Activated naive CD4-positive, alpha-beta T cell (primary cell): ENCODE results near the gene SLC2A3.
A peak's percentile ranks its signal among the peaks of the same experiment; 100 is the strongest.
"Not testable (repeated sequence)": the region's sequence is repeated elsewhere in the genome, so short reads cannot be mapped to it uniquely, and the experiment has no call there.

Experiments used
- DNase-seq, 4 experiments: peaks; one replicate each; lab custom pipeline; 2025; lab: John Stamatoyannopoulos, UW

The SLC2A3 gene

DNA sequence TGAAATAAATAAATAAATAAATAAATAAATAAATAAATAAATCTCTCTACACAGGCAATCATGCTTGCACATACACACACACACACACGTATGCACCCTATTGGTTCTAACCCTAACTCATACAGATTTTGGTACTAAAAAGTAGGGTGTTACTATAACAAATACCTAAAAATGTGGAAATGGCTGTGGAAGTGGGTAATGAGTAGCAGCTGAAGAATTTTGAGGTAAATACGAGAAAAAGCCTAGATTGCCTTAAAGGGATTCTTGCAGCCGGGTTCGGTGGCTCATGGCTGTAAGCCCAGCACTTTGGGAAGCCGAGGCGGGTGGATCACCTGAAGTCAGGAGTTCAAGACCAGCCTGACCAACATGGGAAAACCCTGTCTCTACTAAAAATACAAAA, 15.7 kb upstream of the SLC2A3 start:
- DNase-seq: no peak

DNA sequence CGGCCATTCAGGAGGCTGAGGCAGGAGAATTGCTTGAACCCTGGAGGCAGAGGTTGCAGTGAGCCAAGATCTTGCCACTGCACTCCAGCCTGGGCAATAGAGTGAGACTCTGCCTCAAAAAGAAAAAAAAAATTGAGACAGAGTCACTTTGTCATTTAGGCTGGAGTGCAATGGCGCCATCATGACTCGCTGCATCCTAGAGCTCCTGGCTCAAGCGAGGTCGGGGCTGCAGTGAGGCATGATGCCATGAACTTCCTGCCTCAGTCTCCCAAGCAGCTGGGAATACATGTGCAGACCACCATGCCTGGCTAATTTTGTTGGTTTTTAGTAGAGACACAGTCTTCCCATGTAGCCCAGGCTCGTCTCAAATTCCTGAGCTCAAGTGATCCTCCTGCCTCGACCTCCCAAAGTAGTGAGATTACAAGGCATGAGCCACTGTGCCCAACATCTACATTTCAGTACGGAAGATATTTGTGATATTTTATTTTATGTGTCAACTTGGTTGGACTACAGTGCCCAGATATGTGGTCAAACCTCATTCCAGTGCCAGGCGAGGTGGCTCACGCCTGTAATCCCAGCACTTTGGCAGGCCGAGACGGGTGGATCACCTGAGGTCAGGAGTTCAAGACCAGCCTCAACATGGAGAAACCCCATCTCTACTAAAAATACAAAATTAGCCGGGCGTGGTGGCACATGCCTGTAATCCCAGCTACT, 14.4 kb upstream of the SLC2A3 start:
- not testable (repeated sequence) for DNase-seq

DNA sequence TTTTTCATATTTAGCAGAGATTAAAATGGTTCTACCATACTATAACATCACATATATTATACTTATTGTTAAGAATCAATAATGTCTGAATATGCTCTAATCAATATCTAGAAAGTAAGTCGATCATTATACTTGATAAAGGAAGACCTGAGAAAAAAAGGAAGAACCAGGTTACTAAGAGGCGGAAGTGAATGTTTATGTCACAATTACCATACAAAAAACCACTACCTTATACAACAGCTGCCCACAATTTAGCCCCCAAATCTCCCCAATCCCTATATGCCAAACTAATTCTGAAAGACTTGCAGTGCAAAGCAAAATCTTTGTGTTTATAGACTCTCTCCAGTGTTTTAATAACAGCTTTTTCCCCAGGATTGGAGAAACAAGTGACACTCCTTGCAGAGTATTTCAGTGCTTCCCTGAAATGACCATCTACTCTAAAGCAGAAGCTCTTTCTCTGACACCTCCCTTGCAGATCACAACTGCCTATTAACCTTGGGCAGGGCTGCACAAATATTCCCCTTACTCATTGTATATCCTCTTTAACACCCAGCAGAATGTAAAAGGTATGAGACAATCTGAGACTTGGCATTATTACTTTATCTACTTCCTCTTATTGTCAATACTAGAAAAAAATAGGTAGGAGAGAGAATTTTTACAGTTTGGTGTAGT, 12.7 kb upstream of the SLC2A3 start:
- DNase-seq: no peak

DNA sequence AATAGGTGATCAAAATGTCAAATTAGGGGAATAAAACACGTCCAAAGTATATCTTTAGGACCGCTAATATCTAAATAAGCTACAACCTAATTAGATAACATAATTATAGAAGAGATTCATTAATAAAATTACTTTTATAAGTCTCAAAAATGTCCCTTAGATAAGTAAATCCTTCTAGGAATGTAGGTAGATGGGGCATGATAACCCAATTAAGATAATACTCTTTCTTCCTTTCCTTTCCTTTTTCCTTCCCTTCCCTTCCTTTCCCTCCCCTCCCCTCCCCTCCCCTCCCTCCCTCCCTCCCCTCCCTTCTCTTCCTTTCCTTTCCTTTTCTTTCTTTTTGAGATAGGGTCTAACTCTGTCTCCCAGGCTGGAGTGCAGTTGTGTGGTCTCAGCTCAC, 11.0 kb upstream of the SLC2A3 start:
- no peak for DNase-seq

DNA sequence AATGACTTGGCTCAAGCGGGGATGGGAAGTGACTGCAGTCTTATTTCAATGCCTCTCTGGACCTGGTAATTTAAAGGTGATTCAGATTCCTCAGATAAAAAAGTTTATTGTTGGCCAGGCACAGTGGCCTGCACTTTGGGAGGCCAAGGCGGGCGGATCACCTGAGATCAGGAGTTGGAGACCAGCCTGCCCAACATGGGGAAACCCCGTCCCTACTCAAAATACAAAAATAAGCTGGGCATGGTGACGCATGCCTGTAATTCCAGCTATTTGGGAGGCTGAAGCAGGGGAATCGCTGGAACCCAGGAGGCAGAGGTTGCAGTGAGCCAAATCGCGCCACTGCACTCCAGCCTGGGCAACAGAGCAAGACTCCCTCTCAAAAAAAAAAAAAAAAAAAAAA, 8.8 kb upstream of the SLC2A3 start:
- DNase-seq: not testable (repeated sequence)

DNA sequence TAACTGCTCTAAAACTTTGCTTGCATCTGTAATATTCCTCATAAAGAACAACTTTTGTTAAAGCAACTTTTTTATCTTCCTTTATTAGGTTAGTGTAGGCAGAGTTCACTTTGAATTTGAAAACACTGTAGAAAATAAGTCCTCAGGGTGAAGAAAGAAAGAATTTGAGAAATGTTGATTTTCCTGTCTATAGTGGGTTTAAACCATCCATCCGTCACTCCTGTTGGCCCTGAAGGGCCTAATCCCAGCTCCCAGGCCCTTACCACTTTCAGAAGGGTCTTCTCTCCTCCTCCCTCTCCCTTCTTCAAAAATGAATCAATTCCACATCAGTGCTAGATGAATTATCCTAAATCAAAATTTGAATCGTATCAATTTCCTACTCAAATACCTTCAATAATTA, 4.9 kb upstream of the SLC2A3 start:
- DNase-seq: no peak

DNA sequence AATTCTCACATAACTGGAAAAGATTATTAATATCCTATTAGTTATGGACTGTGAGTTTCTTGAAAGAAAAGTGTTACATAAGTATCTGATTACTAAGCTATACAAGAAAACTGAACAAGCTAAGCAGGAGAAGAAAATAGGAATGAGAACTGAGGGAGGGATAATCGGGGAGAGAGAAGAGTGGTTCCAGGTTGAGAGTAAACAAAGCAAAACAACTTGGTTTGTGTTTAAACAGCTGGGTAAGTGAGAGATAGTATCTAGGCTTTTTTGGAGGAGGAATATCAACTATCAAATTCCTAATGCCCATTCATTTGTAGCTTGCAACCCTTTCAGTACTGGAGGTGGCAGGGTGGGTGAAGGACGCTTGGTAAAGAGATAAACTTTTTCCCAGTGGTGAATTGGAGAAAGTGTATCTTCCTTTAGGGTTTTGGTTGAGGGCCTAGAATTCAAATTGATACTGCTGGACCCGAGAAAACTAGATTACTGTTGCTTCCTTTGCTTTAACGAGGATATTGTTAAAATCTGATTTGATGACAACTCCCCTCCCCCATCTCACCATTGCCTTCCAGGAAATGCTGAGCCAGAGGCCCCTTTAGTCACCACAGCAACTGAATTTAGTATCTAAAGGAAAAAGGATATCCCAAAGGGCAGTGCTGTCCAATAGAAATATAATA, 2.0 kb upstream of the SLC2A3 start:
- DNase-seq: no peak

DNA sequence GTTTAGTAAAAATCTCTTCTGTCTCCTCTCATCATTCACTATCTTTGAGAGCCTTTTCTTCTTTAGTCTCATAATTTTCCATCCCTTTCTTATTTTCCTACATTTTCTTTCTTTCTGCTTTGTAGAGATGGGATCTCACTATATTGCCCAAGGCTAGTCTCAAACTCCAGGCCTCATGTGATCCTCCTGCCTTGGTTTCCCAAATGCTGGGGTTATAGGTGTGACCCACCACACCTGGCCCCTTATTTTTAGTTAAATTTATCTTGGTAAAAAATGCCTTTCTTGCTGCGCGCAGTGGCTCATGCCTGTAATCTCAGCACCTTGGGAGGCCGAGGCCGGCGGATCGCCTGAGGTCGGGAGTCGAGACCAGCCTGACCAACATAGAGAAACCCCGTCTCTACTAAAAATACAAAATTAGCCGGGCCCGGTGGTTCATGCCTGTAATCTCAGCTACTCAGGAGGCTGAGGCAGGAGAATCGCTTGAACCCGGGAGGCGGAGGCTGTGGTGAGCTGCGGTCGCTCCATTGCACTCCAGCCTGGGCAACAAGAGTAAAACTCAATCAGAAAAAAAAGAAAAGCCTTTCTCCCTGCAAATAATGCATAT, 996 bp downstream of the SLC2A3 start:
- DNase-seq: no peak

DNA sequence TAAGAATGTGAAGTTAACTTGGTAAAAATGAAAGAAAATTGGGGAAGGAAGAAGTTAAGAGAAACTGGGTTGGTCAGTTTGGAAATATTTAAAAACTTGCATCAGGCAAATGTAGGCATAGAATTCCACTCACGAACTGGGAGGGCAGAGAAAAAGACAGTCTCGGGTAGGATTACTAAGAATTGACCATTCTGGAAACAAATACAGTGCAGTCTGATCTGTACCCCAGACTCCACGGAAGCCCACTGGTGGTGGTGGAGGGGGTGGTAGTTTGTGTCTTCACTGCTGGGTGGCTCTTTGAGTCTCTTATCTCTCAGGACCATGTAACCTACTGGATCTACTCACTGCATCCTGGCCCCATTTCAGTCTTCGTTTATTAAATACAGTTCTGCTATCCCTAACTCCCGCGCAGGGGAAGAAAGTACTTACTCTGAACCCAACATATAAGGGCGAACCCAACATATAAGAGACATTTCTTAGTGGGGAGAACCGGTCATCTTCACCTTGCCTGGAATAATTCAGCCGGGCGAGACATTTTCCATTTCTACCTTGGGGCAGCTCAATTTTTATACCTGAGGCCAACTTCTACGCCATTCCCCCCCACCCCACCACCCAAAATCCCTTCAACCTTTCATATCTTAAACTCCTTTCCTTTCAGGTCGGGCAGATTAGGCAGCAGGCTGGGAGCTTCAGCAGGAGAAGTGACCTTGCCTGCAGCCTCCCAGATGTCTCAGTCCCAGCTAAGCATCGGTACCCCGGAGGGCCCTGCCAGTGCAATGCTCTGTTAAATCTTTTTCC, 1.7 kb downstream of the SLC2A3 start:
- no peak for DNase-seq

DNA sequence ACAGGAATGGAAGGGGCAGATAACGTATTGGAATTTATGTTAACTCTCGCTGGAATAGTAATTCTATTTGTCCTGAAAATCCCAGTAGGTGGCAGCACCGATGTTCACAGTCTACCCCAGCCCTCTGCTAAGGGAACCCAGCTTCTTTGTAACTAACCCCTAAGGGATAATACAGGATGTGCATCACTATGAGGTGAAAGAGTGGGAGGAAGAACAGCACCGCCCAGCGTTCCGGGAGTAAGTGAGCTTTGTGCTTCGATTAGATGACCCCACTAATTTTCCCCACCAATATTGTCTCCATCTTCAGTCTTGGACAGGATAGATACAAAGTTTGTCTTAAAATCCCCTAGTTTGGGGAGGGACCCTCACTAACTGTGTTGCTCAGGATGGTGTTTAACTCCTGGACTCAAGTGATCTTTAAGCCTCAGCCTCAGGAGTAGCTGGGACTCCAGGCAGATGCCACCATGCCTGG, 2.7 kb downstream of the SLC2A3 start:
- peak in 3 of 4 experiments; percentile 21 to 45 (median 32) for DNase-seq

DNA sequence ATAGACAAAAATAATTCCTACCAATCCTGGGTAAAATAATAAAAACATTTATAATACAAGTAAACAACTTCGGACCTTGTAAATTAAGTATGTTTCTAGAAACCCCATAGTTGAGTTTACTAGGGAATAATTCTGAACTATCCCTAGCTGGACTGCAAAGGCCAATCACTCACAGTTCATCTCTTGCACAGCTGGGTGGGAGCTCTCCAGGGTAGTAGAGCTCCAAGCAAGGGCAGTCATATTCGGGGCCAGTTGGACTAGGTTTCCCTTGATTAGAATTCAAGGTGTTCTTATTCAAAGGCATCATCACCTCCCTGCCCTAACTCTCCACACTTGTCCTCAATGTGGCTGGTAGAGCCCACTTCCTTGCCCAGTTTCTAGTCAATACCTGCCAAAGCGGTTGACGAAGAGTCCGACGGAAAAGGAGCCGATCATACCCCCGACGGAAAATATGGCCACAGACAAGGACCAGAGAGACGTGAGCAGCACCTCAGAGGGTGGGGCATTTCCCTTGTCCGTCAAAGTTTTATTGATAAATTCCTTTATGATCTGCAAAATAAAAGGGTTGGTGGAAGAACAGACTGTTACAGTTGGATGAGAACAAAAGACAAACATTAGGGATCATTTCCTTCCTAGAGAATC, 3.3 kb downstream of the SLC2A3 start:
- DNase-seq: not testable (repeated sequence)

DNA sequence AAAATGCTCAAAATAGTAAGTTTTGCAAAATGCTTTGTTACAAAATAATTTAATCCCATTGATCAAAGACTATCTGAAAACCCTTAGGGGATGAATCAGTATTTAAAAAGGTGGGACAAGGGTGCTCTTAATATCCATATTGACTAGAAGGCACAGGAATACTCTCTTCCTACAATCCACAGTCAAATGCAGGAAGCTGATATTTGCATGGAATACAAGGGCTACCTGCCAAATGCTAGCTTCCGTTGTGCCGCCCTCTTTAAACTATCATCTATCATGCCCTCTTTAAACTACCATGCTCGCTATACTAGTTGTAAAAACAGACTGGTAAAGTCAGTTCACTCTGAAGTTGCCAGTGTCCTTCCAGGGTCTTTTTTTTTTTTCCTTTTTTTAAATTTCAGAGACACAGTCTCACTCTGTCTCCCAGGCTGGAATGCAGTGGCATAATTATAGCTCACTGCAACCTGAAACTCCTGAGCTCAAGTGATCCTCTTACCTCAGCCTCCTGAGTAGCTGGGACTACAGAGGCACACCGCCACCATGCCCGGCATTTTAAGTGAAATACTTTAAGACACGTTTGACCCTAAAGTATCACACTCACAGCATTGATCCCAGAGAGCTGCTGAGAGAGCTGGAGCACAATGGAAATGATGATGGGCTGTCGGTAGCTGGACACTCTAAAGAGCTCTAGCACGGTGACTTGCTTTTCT, 6.7 kb downstream of the SLC2A3 start:
- no peak for DNase-seq

DNA sequence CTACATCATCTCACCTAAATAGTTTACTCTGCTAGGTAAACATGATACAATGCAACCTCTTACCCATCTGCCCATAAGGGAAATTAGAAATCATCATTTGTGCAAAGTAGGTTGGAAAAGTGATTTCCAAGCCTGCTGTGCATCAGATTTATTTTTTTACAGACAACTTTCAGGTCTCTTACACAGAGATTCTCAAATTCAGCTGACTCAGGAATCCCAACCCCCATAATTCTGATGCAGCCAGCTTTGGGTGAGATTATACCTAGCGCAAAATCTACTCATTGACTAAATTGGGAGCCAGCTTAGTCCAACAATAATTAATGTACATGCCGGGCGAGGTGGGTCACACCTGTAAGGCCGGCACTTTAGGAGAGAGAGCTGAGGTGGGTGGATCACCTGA, 8.5 kb downstream of the SLC2A3 start:
- DNase-seq: no peak

DNA sequence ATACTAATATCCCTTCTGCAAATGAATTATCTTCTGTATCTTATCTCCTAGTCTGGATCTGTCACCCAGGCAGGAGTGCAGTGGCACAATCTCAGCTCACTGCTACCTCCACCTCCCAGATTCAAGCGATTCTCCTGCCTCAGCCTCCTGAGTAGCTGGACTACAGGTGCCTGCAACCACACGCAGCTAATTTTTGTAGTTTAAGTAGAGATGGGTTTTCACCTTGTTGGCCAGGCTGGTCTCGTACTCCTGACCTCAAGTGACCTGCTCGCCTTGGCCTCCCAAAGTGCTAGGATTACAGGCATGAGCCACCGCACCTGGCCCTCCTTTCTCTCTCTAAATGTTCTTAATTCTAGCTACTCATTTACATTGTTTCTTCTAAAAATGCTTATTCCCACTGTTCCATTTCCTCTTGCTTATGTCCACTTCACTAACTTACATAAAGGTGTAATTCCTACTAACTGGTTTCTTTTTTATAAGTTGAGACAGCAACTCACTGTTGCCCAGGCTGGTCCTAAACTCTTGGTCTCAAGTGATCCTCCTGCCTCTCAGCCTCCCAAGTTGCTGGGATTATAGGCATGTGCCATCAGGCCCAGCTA, 9.8 kb downstream of the SLC2A3 start:
- DNase-seq: not testable (repeated sequence)

DNA sequence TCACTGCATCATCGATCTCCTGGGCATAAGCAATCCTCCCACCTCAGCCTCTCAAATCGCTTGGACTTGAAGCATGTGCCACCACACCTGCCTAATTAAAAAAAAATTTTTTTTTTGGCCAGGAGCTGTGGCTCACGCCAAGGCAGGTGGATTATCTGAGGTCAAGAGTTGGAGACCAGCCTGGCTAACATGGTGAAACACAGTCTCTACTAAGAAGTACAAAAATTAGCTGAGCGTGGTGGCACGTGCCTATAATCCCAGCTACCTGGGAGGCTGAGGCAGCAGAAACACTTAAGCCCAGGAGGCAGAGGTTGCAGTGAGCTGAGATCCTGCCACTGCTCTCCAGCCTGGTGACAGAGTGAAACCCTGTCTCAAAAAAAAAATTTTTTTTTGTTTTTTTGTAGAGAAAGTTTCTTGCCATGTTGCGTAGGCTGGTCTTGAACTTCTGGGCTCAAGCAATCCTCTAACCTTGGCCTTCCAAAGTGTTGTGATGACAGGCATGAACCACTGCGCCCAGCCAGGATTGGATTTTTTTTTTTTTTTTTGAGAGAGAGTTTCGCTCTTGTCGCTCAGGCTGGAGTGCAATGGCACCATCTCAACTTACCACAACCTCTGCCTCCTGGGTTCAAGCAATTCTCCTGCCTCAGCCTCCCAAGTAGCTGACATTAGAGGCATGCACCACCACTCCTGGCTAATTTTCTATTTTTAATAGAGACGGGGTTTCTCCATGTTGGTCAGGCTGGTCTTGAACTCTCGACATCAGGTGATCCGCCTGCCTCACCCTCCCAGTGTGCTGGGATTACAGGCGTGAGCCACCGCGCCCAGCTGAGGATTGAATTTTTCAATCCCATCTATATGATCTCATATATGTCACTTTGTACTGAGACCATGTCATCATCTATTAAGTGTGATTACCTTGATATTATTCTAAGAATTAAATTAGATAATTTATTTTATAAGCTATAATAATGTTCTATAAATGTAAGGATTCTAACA, 12.4 kb downstream of the SLC2A3 start:
- no peak for DNase-seq

DNA sequence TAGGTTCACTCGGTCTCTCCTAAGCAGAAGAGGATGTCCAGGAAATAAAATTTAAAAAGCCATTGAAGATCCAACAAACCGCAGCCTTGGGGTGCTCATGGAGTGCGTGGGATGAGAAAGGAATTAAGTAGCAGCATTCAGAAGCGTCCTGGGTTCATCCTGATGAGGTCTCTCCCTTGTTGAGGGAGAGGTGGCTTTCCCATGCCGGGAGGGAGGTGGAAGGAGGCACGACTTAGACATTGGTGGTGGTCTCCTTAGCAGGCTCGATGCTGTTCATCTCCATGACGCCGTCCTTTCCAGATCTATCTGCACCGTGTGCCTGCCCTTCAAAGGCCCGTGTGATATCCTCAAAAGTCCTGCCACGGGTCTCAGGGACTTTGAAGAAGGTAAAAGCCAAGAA, 14.8 kb downstream of the SLC2A3 start:
- not testable (repeated sequence) for DNase-seq

DNA sequence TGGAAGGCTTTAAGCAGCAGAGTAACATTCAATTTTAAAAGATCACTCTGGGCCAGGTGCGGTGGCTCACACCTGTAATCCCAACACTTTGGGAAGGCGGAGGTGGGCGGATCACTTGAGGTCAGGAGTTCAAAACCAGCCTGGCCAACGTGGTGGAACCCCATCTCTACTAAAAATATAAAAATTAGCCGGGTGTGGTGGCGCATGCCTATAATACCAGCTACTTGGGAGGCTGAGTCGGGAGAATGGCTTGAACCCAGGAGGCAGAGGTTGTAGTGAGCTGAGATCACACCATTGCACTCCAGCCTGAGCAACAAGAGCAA, 17.8 kb downstream of the SLC2A3 start:
- not testable (repeated sequence) for DNase-seq

DNA sequence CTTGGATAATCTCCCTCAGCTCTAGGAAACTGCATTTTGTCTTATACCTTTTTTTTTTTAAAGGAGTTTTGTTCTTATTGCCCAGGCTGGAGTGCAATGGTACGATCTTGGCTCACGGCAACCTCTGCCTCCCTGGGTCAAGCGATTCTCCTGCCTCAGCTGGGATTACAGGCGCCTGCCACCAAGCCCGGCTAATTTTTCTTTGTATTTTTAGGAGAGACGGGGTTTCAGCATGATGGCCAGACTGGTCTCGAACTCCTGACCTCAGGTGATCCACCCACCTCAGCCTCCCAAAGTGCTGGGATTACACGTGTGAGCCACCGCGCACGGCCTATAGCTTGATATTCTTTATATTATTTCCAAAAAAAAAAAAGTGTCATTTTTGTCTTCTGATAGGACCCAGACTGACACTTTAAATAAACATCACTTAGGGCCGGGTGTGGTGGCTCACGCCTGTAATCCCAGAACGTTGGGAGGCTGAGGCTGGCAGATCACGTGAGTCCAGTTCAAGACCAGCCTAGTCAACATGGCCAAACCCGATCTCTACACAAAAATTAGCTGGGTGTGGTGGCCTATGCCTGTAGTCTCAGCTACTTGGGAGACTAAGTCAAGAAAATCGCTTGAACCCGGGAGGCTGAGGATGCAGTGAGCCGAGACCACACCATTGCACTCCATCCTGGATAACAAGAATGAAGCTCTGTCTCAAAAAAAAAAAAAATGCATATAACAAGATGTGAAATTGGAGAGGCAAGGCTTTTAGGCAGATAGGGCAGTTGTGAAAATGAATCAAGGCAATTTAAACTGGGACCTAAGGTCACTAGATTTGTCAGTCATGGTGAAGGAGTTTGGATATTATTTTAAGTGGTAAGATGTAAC, 18.4 kb downstream of the SLC2A3 start:
- DNase-seq: no peak
